GM19468 (cell line): Measurements from ENCODE around the gene SPRN.
"Not testable (repeated sequence)": the region's sequence is repeated elsewhere in the genome, so short reads cannot be mapped to it uniquely, and the experiment has no call there.

ENCODE experiments used
- ATAC-seq: cut with Tn5 transposase; IDR thresholded peaks from one replicate; pipeline ENCODE4 v1.9.1; 2021; ENCODE audit warnings: mild to moderate bottlenecking, moderate library complexity, moderate number of reproducible peaks; ENCODE audit not compliant: unreplicated experiment; ENCODE audit errors: extremely low read depth

Gene SPRN

DNA sequence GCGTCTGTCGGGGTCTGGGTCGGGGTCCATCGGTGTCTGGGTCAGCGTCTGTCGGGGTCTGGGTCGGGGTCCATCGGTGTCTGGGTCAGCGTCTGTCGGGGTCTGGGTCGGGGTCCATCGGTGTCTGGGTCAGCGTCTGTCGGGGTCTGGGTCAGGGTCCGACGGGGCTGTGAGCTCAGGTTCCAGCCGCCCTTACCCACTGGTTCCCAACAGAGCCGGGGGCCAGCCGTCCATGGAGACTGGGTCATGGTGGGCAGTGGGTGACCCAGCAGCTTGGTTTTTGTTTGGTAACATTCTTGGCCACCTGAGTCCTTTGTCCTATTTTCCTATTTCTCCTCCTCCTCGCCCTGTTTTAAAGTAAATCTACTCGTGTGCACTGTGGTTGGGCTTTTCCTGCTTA lies 16.9 kb upstream of the SPRN start:
- ATAC-seq, result not testable (repeated sequence)

DNA sequence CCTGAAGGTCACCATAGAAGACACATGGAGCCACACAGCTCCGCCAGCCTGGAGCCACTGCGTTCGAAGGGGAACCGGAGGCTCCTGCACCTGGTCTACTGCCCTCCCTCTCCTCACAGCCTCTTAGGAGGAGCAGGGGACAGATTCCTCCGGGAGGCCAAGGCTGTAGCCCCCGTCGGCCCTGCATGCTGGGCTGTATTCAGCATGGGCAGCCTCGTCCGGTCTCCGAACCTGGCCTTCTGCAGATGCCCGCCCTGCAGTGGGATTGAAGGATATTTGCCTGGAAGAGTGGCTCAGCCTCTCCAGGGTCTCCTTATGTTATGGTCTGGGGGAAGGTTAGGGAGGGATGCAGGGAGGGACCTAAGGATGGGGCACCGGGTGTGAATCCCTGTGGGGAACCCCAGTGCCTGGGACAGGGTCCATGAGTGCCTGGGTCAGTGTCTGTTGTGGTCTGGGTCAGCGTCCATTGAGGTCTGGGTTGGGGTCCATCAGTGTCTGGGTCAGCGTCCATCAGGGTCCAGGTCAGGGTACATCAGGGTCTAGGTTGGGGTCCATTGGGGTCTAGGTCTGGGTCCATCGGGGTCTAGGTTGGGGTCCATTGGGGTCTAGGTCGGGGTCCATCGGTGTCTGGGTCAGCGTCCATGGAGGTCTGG lies 16.3 kb upstream of the SPRN start:
- no peak for ATAC-seq

DNA sequence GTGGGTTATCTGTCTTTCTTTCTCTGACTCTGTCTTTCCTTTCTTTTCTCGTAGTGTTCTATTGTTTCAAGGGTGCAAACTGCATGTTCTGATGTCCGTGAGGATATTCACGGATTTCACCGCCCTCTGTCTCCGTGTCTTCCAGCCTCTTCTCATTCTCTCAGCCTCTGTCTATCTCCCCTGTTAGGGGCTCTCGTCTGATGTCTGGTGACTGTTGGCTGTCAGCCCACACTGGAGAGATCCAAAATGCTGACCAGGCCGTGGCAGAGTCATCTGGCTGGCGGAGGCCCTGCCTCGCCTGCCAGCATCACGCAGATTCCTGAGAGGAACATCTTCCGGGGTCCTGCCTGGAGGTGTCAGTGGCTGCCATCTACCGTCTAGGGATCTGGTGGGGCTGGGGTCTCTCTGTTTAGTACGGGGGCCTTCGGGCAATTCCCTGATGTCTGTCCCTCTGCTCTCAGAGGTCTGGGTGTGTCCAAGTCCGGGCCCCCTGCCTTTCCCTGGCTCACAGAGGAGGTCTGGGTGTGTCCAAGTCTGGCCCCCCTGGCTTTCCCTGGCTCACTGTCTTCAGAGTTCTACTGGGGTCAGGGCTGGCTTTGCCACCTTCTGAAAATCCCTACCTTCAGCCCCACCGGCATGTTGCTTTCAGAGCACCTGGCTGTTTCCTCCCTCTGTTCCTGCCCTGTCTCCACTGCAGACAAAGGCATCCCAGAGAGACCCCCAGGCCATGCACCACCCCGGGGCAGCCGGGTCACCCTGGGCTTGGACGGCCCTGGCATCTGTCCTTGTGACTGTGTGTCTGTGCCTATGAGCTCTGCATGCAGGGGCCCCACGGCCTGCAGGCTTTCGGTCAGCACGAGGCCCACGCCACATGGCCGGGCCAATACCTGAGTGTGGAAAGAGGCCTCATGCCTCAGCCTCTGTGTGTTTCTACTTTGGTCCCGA lies 15.4 kb upstream of the SPRN start:
- ATAC-seq, result no peak

DNA sequence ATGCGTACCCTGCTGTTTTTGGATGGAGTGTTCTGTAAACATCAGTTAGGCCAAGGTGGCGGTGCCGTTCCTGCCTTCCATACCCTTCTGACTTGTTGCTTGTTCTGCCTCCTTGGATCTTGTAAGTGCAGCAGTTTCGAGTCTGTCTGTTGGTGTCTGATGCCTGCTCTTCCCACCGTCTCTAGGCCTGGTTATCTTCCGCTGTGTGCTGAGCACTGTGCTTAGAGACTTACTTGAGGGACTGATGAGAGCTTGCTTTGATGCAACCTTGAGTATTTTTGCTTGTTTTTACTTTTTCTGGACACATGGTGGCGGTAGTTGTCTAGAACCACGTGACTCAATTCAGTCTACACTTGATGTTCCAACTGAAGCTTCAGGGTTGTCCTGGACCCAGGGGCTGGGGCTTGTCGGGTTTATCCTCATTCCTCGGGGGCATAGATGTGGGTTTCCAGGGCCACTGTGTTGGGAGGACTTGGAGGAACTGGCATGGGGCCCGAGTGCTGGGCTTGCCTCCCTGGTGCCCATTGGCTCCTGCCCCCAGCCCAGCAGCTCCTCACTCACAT lies 14.4 kb upstream of the SPRN start:
- no peak for ATAC-seq

DNA sequence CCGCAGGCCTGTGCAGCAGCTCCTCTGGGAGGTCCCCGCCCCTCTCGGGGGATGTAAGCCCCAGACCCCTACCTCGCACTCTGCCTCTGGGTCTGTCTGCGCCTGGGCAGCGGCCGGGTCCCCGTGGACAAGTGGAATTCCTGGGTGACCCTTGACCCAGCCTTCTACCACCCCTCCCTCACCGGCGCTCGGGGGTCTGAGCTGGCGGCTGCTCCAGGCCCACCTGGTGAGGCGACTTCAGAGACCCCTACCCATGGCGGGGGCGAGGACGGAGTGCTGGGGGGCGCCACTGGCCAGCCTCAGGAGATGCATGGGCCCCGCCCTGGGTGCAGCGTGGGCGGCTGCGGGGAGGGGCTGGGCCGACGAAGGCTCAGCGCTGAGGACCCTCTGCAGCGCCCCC lies 8.4 kb upstream of the SPRN start:
- ATAC-seq, result not testable (repeated sequence)

DNA sequence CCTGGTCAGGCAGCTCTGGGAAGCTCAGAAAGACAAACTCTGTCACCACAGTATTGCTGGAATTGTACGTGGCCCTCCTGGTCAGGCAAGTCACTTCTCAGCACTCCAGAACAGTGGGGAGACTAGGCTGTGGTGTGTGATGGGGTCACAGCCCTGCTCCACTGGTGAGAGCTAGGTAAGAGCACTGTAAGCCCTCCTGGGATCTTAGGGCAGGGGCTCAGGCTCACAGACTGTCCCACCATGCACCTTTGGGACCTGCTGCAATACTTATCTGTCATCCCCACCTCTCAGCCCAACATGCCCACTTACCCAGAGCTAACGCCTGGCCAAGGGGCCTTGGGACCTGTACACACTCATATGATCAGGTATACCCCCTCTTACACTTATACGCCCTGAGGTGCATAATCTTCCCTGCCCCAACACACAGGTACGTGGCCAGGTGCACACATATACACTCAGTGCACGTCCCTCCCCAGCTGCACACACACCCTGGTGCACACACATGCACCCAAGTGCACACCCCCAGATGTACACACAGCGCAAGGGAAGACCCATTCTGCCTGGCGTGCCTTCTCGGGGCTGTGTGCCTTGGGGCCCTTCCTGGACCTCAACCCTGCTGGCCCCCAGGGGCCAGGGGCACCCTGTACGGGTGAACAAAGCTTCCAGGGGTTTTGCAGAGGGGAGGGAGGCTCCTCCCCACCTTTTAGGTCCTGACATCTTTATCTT lies 7.6 kb upstream of the SPRN start:
- ATAC-seq, result not testable (repeated sequence)

DNA sequence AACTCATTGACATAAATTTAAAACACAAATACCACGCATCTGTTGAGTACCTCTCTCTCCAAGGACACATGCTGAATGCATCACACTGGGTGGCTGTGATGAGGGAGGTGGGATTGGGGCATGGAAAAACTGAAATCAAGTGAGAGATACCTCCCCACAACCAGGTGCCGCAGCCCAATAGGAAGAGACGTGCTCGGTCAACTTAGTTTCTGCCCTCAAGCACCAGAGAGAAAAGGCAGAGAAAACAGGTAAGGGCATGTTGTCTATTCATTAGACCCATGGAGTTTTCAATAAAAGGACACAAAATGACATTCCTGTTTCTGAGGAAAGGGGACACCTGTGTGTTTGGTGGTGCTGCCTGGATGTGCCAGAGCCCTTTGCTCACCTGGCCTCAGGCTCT lies 5.1 kb upstream of the SPRN start:
- ATAC-seq, result not testable (repeated sequence)

DNA sequence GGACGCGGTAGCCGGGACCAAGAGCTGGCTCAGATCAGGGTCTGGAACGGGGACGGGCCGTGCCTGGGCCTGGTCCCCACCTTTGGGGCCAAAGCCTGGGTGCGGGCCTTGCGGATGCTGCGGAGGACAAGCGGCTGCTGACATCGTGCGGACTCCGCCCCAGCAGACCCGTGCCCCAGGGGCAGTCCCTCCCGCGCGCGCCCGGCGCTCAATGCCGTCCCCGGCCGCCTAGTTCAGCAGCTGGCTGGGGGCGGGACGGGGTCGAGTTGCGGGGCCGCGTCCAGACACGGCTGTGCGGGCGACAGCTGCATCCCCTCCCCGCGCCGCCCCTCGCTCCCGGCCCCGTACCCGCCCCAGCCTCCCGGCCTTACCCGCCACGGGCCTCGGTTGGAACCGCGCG lies 323 bp downstream of the SPRN start:
- ATAC-seq, result not testable (repeated sequence)

DNA sequence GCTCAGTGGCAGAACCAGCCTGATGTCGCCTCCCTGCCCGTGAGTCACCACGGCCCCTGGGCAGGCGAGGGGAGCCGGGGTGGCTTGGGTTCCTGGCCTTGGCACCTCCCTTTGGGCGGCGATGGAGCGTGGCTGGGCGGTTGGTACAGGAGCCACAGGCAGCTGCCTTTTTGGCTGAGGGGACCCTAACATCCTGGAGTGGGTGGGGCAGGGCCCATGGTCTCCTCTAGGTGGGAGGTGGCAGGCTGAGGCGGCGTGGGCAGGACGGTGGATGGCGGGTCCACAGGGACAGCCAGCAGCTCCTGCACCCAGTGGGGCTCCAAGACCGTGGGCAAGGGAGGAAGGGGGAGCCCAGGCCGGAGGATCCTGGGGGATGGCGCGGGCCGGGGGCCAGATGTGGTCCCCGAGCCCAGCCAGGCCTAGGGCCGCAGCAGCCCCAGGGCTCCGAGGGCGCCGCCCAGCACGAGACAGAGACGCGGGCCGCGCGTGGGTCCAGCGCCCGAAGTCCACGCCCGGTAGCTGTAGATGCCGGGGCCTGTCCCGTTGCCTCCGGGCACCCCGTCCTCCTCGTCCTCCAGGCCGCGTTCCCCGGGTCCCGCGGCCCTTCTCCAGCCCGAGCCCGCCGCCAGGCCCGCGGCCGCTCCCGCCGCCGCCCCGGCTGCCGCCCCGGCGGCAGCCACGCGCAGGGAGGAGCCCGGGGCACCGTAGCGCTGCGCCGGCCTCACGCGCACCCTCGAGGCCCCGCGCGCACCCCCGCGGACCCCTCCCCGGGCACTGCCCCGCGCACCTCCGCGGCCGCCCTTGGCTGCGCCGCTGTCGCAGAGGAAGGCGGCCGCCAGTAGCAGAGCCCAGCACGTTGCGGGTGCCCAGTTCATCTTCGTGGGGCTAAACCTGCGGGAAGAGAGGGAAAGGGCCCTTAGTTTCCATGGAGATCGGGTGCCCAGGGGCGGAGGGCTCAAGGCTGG lies 1.3 kb downstream of the SPRN start:
- no peak for ATAC-seq

DNA sequence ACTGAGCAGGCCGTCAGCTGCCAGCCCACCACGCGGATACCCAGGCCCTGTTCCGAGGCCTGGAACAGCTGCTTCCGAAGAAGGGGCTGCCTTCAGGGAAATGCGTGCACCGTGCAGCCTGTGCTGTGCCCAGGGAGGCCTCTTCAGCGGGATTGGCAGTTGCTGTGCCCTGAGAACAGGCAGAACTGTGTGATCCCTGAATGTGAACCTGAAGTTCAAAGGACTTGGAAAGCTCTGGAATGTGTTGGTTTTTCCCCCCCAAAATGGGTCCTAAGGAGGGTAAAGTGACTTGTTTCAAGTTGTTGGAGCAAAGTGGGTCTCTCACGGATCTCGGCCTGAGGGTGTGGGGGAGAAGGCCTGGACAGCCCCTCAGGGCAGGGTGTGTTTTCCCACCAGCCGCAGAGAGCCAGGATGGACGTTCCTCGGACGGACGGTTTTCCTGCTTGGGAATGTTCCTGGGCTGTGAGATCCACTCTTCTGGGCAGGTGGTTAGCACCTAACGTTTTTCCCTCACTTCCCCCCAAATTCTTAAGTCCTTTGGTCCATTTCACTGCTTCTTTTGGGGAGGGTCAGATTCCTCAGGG lies 2.1 kb downstream of the SPRN start:
- no peak for ATAC-seq

DNA sequence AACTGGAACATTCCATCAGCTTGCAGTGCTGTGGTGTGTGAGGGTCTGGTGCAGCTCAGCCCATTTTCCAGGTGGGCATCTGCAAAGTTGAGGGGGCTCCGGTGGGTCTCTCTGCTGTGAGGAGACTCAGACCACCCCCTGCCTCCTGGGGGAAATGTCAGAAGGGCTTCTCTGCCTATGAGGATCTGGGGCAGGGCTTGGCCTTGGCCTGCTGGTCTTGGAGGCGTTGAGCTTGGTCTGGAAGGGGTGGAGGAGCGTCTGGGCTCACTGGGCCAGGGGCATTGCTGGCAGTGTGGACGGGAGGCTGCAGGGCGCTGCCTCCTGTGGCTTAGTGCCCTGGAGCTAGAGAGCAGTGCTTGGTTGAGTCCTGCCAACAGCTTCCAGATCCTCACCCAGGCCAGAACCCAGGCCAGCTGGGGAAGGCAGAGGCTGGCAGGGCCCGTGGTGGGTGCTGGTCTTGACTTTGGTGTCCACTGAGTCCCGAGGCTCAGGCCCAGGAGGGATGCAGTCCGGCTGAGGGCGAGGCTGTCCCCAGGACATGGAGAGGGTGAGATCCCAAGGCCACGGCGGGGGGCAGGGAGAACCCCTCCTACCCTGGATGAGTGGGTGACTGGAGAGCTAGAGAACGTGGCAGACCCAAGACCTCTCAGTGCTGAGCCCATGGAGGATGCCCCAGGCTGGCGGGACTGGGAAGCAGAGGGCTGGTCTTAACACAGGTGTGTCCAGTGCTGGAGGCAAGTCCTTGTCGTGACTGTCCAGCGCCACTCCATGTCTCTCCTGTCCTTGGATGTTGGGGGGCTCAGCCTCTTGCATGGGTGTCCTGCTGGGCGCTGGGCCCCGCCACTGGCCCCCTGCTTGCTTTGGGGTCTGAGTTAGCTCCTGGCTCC lies 2.8 kb downstream of the SPRN start:
- no peak for ATAC-seq

DNA sequence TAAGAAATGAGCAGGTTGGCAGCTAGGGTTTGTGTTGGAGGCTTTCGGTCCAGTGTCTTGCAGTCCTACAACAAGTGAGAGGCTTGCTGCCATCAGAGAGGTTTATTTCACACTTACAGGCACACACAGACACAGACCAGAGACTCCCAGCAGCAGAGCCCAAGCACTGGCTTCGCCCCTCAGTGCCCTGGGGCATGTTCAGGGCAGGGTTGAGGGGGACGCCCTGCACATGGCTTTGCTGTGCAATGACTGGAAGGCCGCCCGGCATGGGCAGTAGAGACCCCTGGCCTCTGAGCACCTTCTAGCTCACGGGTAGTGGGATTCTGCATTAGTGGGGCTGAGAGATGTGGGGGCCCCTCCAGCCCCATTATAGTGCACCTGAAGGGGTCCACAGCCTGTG lies 3.8 kb downstream of the SPRN start:
- no peak for ATAC-seq

DNA sequence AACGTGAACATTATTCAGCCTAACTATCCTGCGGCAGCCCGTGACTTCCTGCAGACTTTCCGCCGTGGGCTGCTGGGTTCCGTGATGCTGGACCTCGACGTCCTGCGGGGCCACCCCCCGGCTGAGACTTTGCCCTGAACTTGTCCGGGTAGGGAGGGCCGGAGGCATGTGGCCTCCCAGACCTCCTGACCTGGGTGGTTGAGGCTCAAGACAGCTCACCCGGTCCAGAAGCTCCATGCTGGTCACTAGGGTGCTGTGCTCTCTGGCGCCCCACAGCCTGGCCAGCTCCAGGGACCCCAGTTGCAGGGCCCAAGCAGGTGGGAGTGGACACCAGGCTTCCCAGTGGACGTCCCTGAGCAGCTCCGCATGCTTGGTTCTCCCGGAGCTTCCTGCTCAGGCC lies 4.4 kb downstream of the SPRN start:
- ATAC-seq, result no peak

DNA sequence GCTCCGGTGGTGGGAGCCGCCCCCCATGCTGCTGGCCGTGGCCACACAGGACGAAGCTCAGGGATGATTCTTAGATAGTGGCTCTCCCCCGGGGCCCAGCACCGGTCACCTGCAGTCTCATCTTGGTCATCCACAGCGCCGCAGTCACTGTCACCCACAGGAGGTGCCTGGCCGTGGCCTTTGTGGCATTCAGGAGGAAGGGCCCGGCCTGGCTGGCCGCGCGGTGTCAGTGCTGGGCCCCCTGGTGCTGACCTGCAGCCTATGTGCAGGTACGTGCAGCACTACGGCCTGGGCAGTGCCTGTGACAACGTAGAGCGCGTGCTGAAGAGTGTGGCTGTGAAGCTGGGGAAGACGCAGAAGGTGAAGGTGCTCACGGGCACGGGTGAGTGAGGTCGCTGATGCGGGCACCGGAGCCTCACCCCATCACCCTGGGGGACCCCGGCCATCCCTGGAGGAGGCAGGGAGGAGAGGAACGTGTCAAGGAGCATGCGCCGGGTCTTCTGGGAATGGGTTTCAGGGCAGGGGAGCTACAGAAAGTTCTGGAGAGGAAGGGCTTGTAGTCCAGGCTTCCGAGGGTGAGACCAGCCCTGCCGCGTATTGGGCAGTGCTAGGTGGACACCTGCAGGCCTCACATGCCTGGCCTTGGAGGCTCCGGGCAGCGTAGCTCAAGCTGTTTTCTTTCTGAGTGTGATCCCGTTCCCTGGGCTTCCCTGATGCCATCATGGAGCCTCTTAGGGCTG lies 5.0 kb downstream of the SPRN start:
- ATAC-seq, result no peak

DNA sequence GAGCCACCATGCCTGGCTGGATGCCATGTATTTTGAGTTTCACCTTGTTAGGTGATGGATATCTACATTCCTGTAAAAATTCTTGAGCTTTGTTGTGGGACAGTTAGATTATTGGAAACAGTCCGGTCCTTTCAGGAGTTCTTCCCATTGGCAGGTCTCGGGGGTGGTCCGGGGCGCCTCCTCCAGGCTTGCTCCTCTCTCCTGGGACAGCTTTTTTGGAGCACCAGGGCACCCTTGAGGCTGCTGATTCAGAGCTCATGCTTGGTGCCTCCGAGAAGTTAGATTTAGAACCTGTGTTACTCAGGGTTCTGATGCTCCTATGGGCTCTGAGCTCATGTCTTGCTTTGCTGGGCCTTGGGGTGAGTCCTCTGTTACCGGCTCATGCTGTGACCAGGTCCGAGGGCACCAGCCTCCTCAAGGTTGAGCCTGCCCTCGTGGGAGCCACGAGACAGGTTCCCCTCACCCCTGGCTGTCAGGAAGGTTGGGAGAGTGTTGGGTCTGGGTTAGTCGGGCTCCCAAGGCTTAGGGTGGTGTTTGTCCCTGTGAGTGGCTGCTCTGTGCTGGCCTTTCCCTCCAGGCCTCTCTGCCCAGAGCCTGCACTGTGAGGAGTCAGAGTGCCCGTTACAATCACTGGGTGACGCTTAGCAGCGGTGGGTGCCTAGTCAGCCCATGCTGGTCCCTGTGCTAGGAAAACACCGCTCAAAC lies 6.0 kb downstream of the SPRN start:
- no peak for ATAC-seq

DNA sequence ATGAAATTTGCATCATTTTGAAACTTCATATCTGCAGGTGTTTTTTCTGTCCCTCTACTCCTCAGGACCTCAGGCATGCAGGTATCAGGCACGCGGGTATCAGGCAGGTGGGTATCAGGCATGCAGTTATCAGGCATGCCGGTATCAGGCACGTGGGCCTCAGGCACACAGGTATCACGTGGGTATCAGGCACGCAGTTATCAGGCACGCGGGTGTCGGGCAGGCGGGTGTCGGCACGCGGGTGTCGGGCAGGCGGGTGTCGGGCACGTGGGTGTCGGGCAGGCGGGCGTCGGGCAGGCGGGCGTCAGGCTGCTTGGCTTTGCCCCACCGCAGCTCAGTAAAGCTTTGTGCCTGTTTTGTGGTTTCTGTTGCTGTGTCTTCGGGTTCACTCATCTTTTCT lies 8.7 kb downstream of the SPRN start:
- ATAC-seq, result no peak

DNA sequence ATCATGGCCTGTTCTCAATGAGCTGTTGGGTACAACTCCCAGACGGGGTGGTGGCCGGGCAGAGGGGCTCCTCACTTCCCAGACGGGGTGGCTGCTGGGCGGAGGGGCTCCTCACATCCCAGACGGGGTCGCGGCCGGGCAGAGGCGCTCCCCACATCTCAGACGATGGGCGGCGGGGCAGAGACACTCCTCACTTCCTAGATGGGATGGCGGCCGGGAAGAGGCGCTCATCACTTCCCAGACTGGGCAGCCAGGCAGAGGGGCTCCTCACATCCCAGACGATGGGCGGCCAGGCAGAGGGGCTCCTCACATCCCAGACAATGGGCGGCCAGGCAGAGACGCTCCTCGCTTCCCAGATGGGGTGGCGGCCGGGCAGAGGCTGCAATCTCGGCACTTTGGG lies 10.0 kb downstream of the SPRN start:
- ATAC-seq, result not testable (repeated sequence)
